Measurements from ENCODE around the gene SCFD2. TPM values are rescaled to one million over a fixed set of nuclear protein-coding genes. Genes with fewer than 3 reads are reported as not detected.

The SCFD2 gene
- total RNA-seq, 2 experiments from 2014 or later: 12.6 to 14.6 TPM

DNA sequence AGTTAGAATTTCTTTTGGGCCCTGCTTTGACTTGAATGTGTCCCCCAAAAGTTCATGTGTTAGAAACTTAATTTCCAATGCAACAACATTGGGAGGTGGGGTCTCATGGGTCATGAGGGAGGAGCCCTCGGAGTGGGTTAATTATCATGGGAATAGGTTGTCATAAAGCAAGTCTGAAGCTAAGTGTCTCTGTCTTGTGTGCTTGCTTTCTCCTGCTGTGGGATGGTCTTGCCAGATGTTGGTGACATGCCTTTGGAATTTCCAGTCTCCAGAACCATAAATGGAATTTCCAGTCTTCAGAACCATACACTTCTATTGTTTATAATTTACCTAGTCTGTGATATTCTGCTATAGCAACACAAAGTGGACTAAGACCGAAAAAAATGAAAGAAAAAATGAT is 432.1 kb downstream of the SCFD2 start:
- Mint-ChIP-seq H3K4me1 (peaks cover 1% of the 10 kb centered on the region), H3K36me3 (ENCODE audit: low read depth) (no peaks in the 10 kb centered on the region), H3K4me3 (no peak overlapping the region), H3K27me3 (no peaks in the 10 kb centered on the region), H3K27ac (no peak overlapping the region), H3K9me3 (no peaks in the 10 kb centered on the region)
- POLR2A ChIA-PET: no interaction called here
- no peak for DNase-seq
- CTCF ChIA-PET: no interaction called here

GRCh38 chr4:52932591-52933470 is 433.0 kb downstream of the SCFD2 start:
- Mint-ChIP-seq H3K4me1 (peaks cover 1% of the 10 kb centered on the region), H3K9me3 (no peaks in the 10 kb centered on the region), H3K36me3 (ENCODE audit: low read depth) (no peaks in the 10 kb centered on the region), H3K4me3 (no peak overlapping the region), H3K27me3 (no peaks in the 10 kb centered on the region), H3K27ac (no peak overlapping the region)
- CTCF ChIA-PET: no interaction called here
- DNase-seq: no peak
- POLR2A ChIA-PET: interaction anchor here (0.8 kb wide), 1 partner anchor 100 kb away, joined by 3 read pairs; no protein-coding TSS in a partner anchor

DNA sequence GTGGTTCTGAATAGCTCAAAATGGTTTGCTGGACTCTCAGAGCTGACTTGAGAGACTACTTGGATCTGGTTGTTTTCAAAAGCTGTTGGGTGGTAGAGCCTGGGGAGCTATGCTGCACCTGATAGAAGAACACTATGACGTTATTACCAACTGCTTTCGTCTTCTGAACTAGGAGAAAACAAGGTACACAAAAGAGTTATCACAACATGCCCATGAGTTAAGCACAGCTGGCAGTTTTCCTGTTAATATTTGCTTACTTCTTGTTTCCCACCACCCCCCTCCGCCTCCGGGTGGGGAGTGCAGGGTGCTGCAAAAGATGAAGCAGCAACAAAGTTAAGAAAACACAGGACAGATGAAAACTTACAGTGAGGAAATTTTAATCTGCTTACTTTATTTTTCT is 434.6 kb downstream of the SCFD2 start:
- ChIA-PET CTCF (no interaction called here), POLR2A (no interaction called here)
- Mint-ChIP-seq H3K36me3 (ENCODE audit: low read depth) (no peaks in the 10 kb centered on the region), H3K27ac (no peak overlapping the region), H3K27me3 (no peaks in the 10 kb centered on the region), H3K9me3 (no peaks in the 10 kb centered on the region), H3K4me1 (peaks cover 1% of the 10 kb centered on the region), H3K4me3 (no peak overlapping the region)
- no peak for DNase-seq

- no peak overlapping the region for H3K4me3 Mint-ChIP-seq
- no peak overlapping the region for H3K27ac Mint-ChIP-seq
- no peaks in the 10 kb centered on the region for H3K27me3 Mint-ChIP-seq
- H3K36me3 Mint-ChIP-seq (ENCODE audit: low read depth): no peaks in the 10 kb centered on the region
- DNase-seq: no peak
- H3K4me1 Mint-ChIP-seq: peaks cover 1% of the 10 kb centered on the region
- POLR2A ChIA-PET: no interaction called here
- CTCF ChIA-PET: interaction anchor here (0.9 to 4.7 kb wide), 2 partner anchors 16 kb away, joined by 3 to 23 read pairs; no protein-coding TSS in a partner anchor
- no peaks in the 10 kb centered on the region for H3K9me3 Mint-ChIP-seq
These were observed 439.5 kb downstream of the SCFD2 start for GRCh38 chr4:52926196-52926974.

DNA sequence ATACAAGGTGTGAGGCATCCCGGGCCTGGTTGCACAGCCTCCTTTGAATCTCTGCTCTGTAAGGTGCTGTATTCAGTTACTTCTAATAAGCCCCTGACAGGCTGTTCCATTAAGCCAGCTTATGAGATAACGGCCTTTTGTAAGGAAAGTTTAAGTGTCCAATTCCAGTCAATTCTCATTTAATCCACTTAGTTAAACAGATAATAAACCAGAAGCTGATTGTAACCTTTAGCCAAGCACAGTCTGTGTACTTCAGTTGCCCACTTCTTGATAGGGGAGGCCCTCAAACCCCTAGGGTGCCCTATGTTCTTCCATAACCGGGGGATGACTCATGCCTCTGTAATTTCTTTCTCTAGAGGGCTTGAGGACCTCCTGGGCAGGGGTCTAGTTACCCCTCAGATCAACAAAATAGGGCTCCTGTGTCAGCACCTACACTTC is 440.3 kb downstream of the SCFD2 start:
- POLR2A ChIA-PET: no interaction called here
- no peaks in the 10 kb centered on the region for H3K9me3 Mint-ChIP-seq
- H3K4me1 Mint-ChIP-seq: no peaks in the 10 kb centered on the region
- no peak overlapping the region for H3K4me3 Mint-ChIP-seq
- no peaks in the 10 kb centered on the region for H3K27me3 Mint-ChIP-seq
- CTCF ChIA-PET: interaction anchor here (0.9 to 4.7 kb wide), 2 partner anchors 15 to 17 kb away, joined by 3 to 23 read pairs; no protein-coding TSS in a partner anchor
- no peaks in the 10 kb centered on the region for H3K36me3 Mint-ChIP-seq (ENCODE audit: low read depth)
- no peak overlapping the region for H3K27ac Mint-ChIP-seq
- DNase-seq: no peak

DNA sequence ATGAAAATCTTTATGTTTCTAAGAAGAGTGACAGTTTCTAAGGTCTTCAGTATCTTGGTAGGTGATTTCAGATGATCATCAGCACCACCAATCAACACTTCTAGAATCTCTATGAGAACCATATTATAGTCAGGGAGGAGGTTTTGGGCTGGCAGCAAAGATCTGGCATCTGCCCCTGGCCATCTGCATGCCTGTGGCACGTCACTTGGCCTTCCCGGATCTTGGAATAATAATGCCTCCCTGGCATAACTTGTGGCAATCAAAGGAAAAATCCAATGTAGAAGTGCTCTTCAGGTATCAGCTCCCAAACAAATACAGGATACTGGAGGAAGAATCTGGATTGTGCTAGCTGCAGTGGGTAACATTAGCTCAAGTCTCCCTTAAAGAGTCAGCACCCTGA is 446.4 kb downstream of the SCFD2 start:
- peaks cover 7% of the 10 kb centered on the region for H3K4me1 Mint-ChIP-seq
- no peaks in the 10 kb centered on the region for H3K27me3 Mint-ChIP-seq
- H3K36me3 Mint-ChIP-seq (ENCODE audit: low read depth): no peaks in the 10 kb centered on the region
- ChIA-PET CTCF (interaction anchor here (2.5 kb wide), 1 partner anchor 8 kb away, joined by 12 read pairs; no protein-coding TSS in a partner anchor), POLR2A (no interaction called here)
- no peak overlapping the region for H3K27ac Mint-ChIP-seq
- H3K9me3 Mint-ChIP-seq: no peaks in the 10 kb centered on the region
- DNase-seq: no peak
- no peak overlapping the region for H3K4me3 Mint-ChIP-seq

DNA sequence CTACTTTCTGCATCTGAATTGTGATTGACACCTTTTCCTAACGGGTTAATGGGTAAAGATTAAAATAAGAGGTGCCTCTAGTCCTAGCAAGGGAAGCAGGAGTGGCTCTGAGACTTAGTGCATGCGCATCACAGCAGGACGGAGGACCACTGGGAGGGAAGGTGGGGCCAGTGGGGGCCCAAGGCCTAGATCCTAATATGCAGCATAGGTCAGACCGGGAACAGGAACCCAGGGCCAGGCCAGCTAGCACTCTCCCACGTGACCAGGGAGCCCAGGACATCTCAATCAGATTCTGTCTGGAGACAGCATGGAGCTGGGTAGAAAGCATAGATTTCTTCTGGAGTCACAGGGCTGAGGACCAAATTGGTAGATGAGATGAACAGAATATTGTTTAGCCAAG is 448.0 kb downstream of the SCFD2 start:
- POLR2A ChIA-PET: no interaction called here
- peaks cover 7% of the 10 kb centered on the region for H3K4me1 Mint-ChIP-seq
- CTCF ChIA-PET: no interaction called here
- no peaks in the 10 kb centered on the region for H3K27me3 Mint-ChIP-seq
- H3K27ac Mint-ChIP-seq: no peak overlapping the region
- H3K36me3 Mint-ChIP-seq (ENCODE audit: low read depth): no peaks in the 10 kb centered on the region
- no peak overlapping the region for H3K4me3 Mint-ChIP-seq
- H3K9me3 Mint-ChIP-seq: no peaks in the 10 kb centered on the region
- DNase-seq: no peak

GRCh38 chr4:52915730-52916300 is 450.0 kb downstream of the SCFD2 start:
- CTCF ChIA-PET: no interaction called here
- Mint-ChIP-seq H3K4me1 (peaks cover 10% of the 10 kb centered on the region), H3K9me3 (no peaks in the 10 kb centered on the region), H3K27me3 (no peaks in the 10 kb centered on the region), H3K4me3 (no peak overlapping the region), H3K36me3 (ENCODE audit: low read depth) (no peaks in the 10 kb centered on the region), H3K27ac (no peak overlapping the region)
- DNase-seq: no peak
- POLR2A ChIA-PET: interaction anchor here (0.6 kb wide), 1 partner anchor 203 kb away, joined by 3 read pairs; no protein-coding TSS in a partner anchor

DNA sequence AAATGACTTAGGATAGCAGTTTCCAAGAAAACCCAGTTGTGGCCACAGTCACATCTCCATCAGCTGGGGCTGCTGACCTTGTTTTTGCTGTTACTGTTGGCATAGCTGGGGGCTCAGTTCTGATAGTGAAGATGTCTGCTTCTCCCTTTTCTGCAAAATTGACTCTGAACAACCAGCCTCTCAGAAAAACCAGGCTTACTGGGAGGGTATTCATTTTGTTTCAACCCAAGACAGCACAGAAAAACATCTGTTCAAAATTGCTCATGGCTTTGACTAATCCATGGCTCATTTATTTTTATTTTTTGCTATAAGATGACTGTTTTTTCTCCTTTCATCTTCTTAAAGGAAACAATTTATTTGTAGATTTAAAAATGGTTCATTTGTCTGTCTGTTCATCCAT is 450.7 kb downstream of the SCFD2 start:
- no peak overlapping the region for H3K27ac Mint-ChIP-seq
- peaks cover 10% of the 10 kb centered on the region for H3K4me1 Mint-ChIP-seq
- ChIA-PET POLR2A (interaction anchor here (0.6 kb wide), 1 partner anchor 202 kb away, joined by 3 read pairs; no protein-coding TSS in a partner anchor), CTCF (interaction anchor here (1.1 to 1.2 kb wide), 2 partner anchors 26 to 1319 kb away, joined by 3 read pairs; no protein-coding TSS in a partner anchor)
- no peaks in the 10 kb centered on the region for H3K27me3 Mint-ChIP-seq
- no peak for DNase-seq
- no peaks in the 10 kb centered on the region for H3K9me3 Mint-ChIP-seq
- no peaks in the 10 kb centered on the region for H3K36me3 Mint-ChIP-seq (ENCODE audit: low read depth)
- H3K4me3 Mint-ChIP-seq: no peak overlapping the region

GRCh38 chr4:52914051-52914605 is 451.7 kb downstream of the SCFD2 start:
- CTCF ChIA-PET: interaction anchor here (0.6 to 1.2 kb wide), 3 partner anchors 25 to 1320 kb away, joined by 3 to 4 read pairs (median 3); no protein-coding TSS in a partner anchor
- no peak overlapping the region for H3K4me3 Mint-ChIP-seq
- DNase-seq: no peak
- POLR2A ChIA-PET: no interaction called here
- H3K36me3 Mint-ChIP-seq (ENCODE audit: low read depth): no peaks in the 10 kb centered on the region
- no peak overlapping the region for H3K27ac Mint-ChIP-seq
- no peaks in the 10 kb centered on the region for H3K27me3 Mint-ChIP-seq
- no peaks in the 10 kb centered on the region for H3K9me3 Mint-ChIP-seq
- H3K4me1 Mint-ChIP-seq: peaks cover 10% of the 10 kb centered on the region

DNA sequence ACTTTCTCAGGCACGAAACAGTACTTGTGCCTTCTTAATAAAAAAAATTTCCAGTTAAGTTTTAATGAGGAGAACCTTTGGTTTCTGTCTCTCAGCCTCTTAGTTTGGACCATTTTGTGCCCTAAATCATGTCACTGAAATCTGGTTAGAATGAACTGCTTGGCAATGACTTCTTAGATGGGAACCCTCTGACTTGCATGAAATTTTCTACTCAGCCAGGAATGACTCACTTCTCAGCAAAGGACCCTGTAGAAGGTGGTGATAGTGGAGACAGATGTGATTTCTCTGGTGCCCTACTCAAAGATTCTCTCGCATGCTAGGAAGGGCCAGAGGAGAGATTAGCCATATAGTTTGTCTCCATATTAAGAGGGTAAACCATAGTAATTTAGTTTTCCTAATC is 453.3 kb downstream of the SCFD2 start:
- ChIA-PET POLR2A (no interaction called here), CTCF (interaction anchor here (0.6 to 3.7 kb wide), 4 partner anchors 10 to 288 kb away, joined by 3 to 23 read pairs (median 7); no protein-coding TSS in a partner anchor)
- DNase-seq: no peak
- Mint-ChIP-seq H3K36me3 (ENCODE audit: low read depth) (no peaks in the 10 kb centered on the region), H3K4me3 (no peak overlapping the region), H3K9me3 (no peaks in the 10 kb centered on the region), H3K27me3 (no peaks in the 10 kb centered on the region), H3K27ac (no peak overlapping the region), H3K4me1 (peaks cover 10% of the 10 kb centered on the region)

DNA sequence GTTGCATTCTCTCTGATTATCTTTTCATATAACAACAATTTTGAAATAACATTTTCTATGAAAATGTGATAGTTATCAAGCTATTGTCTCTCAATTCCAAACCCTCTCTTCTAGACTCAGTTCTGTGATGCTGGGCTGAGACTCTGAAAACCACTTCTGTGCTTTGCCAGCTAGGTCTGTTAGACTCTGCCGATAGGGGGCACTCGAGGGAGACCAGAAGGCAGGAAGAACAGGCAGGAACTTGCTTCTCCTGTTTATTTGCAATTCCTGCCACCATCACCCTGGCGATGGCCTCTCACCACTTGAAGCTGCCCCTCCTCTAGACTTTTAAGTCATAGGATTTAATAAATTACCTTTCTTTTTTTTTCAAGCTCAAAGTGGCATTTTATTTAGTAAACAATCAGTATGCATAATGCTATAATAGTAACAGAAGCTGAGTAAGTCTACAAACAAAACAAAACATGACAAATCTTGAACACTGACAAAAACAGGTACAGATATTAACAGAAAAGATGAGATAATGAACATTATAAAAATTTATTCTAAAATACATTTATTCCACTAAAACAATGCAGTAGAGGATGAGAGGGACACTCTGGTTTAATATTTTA is 454.1 kb downstream of the SCFD2 start:
- Mint-ChIP-seq H3K9me3 (no peaks in the 10 kb centered on the region), H3K4me1 (peaks cover 10% of the 10 kb centered on the region), H3K27ac (no peak overlapping the region), H3K36me3 (ENCODE audit: low read depth) (no peaks in the 10 kb centered on the region), H3K27me3 (no peaks in the 10 kb centered on the region), H3K4me3 (no peak overlapping the region)
- peak; percentile 74 for DNase-seq
- CTCF ChIA-PET: interaction anchor here (0.6 to 3.7 kb wide), 16 partner anchors 9 to 366 kb away, joined by 3 to 23 read pairs (median 4); no protein-coding TSS in a partner anchor
- POLR2A ChIA-PET: no interaction called here
